Suprapubic skin (tissue), 4 donors: ENCODE measurements around the gene AGA. TPM values are rescaled to one million over a fixed set of nuclear protein-coding genes. Genes with fewer than 3 reads are reported as not detected.

Experiments used
- DNase-seq, 2 donors: peaks; one replicate each; pipeline ENCODE4 v3.0.0-alpha.2; 2019; ENCODE audit warnings: low spot score in 2 of 2
- H3K27ac ChIP-seq: fragments of 200-600 bp; sonication (generic); one replicate; pipeline ENCODE4 v1.5.1; 2019
- H3K27me3 ChIP-seq: fragments of 200-600 bp; sonication (generic); one replicate; pipeline ENCODE4 v1.5.1; 2019
- H3K36me3 ChIP-seq: fragments of 200-600 bp; sonication (generic); one replicate; pipeline ENCODE4 v1.5.1; 2019
- H3K4me1 ChIP-seq: fragments of 200-600 bp; sonication (generic); one replicate; pipeline ENCODE4 v1.5.1; 2019
- H3K4me3 ChIP-seq: fragments of 200-600 bp; sonication (generic); one replicate; pipeline ENCODE4 v1.5.1; 2019; ENCODE audit warnings: mild to moderate bottlenecking
- H3K9me3 ChIP-seq: fragments of 200-600 bp; sonication (generic); one replicate; pipeline ENCODE4 v1.5.1; 2019
- EP300 ChIP-seq: sonication (generic); formaldehyde crosslinking; IDR thresholded peaks from one replicate; pipeline ENCODE4 v1.6.1; 2017; ENCODE audit warnings: antibody characterized with exemption
- POLR2A ChIP-seq, 2 donors: fragments of 450-650 bp; IDR thresholded peaks; one replicate each; pipeline ENCODE4 v1.6.1; 2017; ENCODE audit warnings: antibody characterized with exemption in 2 of 2, mild to moderate bottlenecking in 2 of 2, moderate library complexity in 2 of 2
- POLR2AphosphoS5 ChIP-seq, 3 donors: sonication (generic); formaldehyde crosslinking; IDR thresholded peaks; one replicate each; pipeline ENCODE4 v1.6.1; 2017; ENCODE audit warnings: antibody characterized with exemption in 3 of 3
- WGBS: methylation state at CpG from one replicate; pipeline ENCODE4 v1.1.5; 2018; 5-methylcytosine and 5-hydroxymethylcytosine counted together
- total RNA-seq, 4 donors: library from RNA; depleted of rRNA; stranded (reverse); fragments of >200 nt; gene quantifications; one replicate each; pipeline ENCODE4 v1.1.0, GENCODE V29; 2016
- TF ChIP-seq, protein P1 (sequence below), 2 donors: fragments of 200-600 bp in 1 of 2; fragments of 450-650 bp in 1 of 2; sonication (generic) in 1 of 2; IDR thresholded peaks; one replicate each; pipeline ENCODE4 v1.5.1; 2016 to 2019; ENCODE audit warnings: antibody characterized with exemption in 2 of 2, mild to moderate bottlenecking in 1 of 2, moderate library complexity in 1 of 2

AGA gene
- total RNA-seq, 4 donors from 2014 or later, result 24.2 to 32.7 (median 27.4) TPM

- TF ChIP-seq, protein P1, sequence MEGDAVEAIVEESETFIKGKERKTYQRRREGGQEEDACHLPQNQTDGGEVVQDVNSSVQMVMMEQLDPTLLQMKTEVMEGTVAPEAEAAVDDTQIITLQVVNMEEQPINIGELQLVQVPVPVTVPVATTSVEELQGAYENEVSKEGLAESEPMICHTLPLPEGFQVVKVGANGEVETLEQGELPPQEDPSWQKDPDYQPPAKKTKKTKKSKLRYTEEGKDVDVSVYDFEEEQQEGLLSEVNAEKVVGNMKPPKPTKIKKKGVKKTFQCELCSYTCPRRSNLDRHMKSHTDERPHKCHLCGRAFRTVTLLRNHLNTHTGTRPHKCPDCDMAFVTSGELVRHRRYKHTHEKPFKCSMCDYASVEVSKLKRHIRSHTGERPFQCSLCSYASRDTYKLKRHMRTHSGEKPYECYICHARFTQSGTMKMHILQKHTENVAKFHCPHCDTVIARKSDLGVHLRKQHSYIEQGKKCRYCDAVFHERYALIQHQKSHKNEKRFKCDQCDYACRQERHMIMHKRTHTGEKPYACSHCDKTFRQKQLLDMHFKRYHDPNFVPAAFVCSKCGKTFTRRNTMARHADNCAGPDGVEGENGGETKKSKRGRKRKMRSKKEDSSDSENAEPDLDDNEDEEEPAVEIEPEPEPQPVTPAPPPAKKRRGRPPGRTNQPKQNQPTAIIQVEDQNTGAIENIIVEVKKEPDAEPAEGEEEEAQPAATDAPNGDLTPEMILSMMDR (IDR thresholded peaks at IDR 0.05), result no peak
- TF ChIP-seq POLR2AphosphoS5 (IDR thresholded peaks at IDR 0.05), result no peak
- TF ChIP-seq POLR2A (IDR thresholded peaks at IDR 0.05), result no peak
- no peak for TF ChIP-seq EP300
- 91% methylated on average over 2 of the region's 2 CpGs for WGBS
- Histone ChIP-seq H3K27me3 (no peaks in the 10 kb centered on the region), H3K9me3 (no peaks in the 10 kb centered on the region), H3K4me1 (no peaks in the 10 kb centered on the region), H3K4me3 (no peak overlapping the region), H3K27ac (no peak overlapping the region), H3K36me3 (no peaks in the 10 kb centered on the region)
- DNase-seq, result no peak
Observed at GRCh38 chr4:177480795-177481194, 38.6 kb upstream of the AGA start.

DNA sequence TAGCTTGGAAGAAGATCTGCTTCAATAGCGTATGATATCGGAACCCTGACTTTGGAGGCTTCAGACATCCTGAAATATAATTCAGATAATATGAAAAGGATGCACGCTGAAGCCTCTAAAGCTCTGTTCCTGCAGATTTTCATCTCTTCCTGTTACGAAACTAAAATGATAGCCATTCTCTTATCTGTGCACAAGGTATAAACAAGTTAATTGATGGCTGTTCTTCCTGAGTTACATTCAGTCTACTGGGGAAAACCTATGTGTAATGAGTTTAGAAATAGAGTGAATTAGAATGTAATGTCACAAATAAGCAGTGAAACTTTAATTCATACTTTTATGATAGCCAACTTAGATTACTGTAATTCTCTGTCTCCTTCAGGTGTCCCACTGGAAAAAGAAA, 36.8 kb upstream of the AGA start:
- no peak overlapping the region for H3K4me3 ChIP-seq
- no peaks in the 10 kb centered on the region for H3K36me3 ChIP-seq
- WGBS, result 85% methylated on average over 4 of the region's 4 CpGs
- no peak overlapping the region for H3K27ac ChIP-seq
- no peaks in the 10 kb centered on the region for H3K9me3 ChIP-seq
- H3K27me3 ChIP-seq, result no peaks in the 10 kb centered on the region
- H3K4me1 ChIP-seq, result no peaks in the 10 kb centered on the region
- no peak for DNase-seq
- TF ChIP-seq POLR2AphosphoS5 (IDR thresholded peaks at IDR 0.05) (no peak), EP300 (no peak), POLR2A (IDR thresholded peaks at IDR 0.05) (no peak)
- TF ChIP-seq, protein P1 (IDR thresholded peaks at IDR 0.05), result no peak

GRCh38 chr4:177478496-177478895, 36.3 kb upstream of the AGA start:
- Histone ChIP-seq H3K27me3 (no peaks in the 10 kb centered on the region), H3K27ac (no peak overlapping the region), H3K4me3 (no peak overlapping the region), H3K9me3 (no peaks in the 10 kb centered on the region), H3K4me1 (no peaks in the 10 kb centered on the region), H3K36me3 (no peaks in the 10 kb centered on the region)
- TF ChIP-seq POLR2A (IDR thresholded peaks at IDR 0.05) (no peak), POLR2AphosphoS5 (IDR thresholded peaks at IDR 0.05) (no peak)
- no peak for DNase-seq
- 51% methylated on average over 2 of the region's 2 CpGs for WGBS

DNA sequence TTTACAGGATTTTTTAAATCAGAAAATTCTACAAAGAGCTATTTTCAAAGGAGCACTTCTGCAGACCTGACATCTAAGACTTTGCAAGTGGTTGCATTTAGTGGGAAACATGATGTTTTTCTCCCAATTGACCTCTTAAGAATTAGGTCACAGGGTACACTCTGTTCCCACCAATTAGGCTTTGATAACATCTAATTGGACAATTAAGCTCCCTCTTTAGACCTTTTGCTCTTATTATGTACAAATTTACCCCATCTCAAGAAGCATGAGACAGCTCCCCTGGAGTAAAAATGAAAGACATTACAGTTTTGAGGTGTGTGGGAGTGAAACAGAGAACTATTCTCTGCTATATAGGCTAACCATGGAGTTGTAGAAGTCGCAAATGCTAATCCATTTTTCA, 31.8 kb upstream of the AGA start:
- Histone ChIP-seq H3K27ac (no peak overlapping the region), H3K36me3 (no peaks in the 10 kb centered on the region), H3K4me1 (no peaks in the 10 kb centered on the region), H3K9me3 (no peaks in the 10 kb centered on the region), H3K27me3 (no peaks in the 10 kb centered on the region), H3K4me3 (no peak overlapping the region)
- DNase-seq, result no peak
- TF ChIP-seq POLR2A (IDR thresholded peaks at IDR 0.05), result no peak
- no peak for TF ChIP-seq EP300
- no peak for TF ChIP-seq POLR2AphosphoS5 (IDR thresholded peaks at IDR 0.05)
- TF ChIP-seq, protein P1 (IDR thresholded peaks at IDR 0.05), result no peak
- 85% methylated on average over 1 of the region's 1 CpG for WGBS

GRCh38 chr4:177464026-177464425, 21.8 kb upstream of the AGA start:
- Histone ChIP-seq H3K4me1 (no peaks in the 10 kb centered on the region), H3K4me3 (no peak overlapping the region), H3K36me3 (no peaks in the 10 kb centered on the region), H3K27me3 (no peaks in the 10 kb centered on the region), H3K27ac (no peak overlapping the region), H3K9me3 (no peaks in the 10 kb centered on the region)
- TF ChIP-seq POLR2A (IDR thresholded peaks at IDR 0.05), result no peak
- no peak for TF ChIP-seq POLR2AphosphoS5 (IDR thresholded peaks at IDR 0.05)
- no peak for DNase-seq
- 89% methylated on average over 4 of the region's 4 CpGs for WGBS

DNA sequence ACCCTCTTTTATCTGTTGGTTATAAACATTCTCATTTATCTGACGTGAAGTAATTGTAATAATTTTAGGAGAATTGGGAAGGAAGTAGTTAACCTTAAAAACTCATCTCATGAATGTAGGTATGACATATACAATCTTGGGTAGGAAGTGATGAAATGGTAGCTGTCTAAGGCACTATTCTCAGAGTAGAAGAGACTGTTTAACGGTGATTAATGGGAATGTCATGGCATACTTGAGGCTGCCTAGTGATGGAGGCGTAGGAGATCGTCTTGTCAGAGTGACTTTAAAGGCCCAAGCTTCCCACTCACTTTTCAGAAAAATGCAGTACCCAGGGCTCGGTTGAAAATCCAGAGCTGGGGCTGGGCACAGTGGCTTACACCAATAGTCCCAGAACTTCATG, 19.4 kb upstream of the AGA start:
- Histone ChIP-seq H3K9me3 (no peaks in the 10 kb centered on the region), H3K27me3 (no peaks in the 10 kb centered on the region), H3K36me3 (no peaks in the 10 kb centered on the region), H3K4me3 (no peak overlapping the region), H3K4me1 (no peaks in the 10 kb centered on the region), H3K27ac (no peak overlapping the region)
- 91% methylated on average over 5 of the region's 5 CpGs for WGBS
- TF ChIP-seq, protein P1 (IDR thresholded peaks at IDR 0.05), result no peak
- TF ChIP-seq POLR2AphosphoS5 (IDR thresholded peaks at IDR 0.05), result no peak
- TF ChIP-seq POLR2A (IDR thresholded peaks at IDR 0.05), result no peak
- DNase-seq, result no peak
